Vagina (tissue), 2 donors: Measurements from ENCODE around the gene C9orf50. TPM values are rescaled to one million over a fixed set of nuclear protein-coding genes. Genes with fewer than 3 reads are reported as not detected.

ENCODE experiments used
- DNase-seq, 2 donors: peaks; one replicate each; pipeline ENCODE4 v3.0.0-alpha.2; 2017; ENCODE audit errors: extremely low spot score in 2 of 2
- H3K27ac ChIP-seq: fragments of 200-600 bp; sonication (generic); one replicate; pipeline ENCODE4 v1.5.1; 2019
- H3K27me3 ChIP-seq: fragments of 200-600 bp; sonication (generic); one replicate; pipeline ENCODE4 v1.5.1; 2019
- H3K36me3 ChIP-seq, 2 donors: fragments of 200-600 bp; sonication (generic); one replicate each; pipeline ENCODE4 v1.5.1; 2017 to 2019
- H3K4me1 ChIP-seq: fragments of 200-600 bp; sonication (generic); one replicate; pipeline ENCODE4 v1.5.1; 2019
- H3K4me3 ChIP-seq, 2 donors: fragments of 200-600 bp; sonication (generic); 1 replicate in 1 of 2; 2 replicates in 1 of 2; pipeline ENCODE4 v1.5.1; 2016 to 2019
- H3K9me3 ChIP-seq: fragments of 200-600 bp; sonication (generic); one replicate; pipeline ENCODE4 v1.5.1; 2019
- POLR2A ChIP-seq, 2 donors: fragments of 450-650 bp; IDR thresholded peaks; one replicate each; pipeline ENCODE4 v1.6.1; 2017; ENCODE audit warnings: antibody characterized with exemption in 2 of 2, mild to moderate bottlenecking in 2 of 2, moderate library complexity in 2 of 2
- POLR2AphosphoS5 ChIP-seq, 2 donors: sonication (generic); formaldehyde crosslinking; IDR thresholded peaks; one replicate each; pipeline ENCODE4 v1.9.0; 2017; ENCODE audit warnings: antibody characterized with exemption in 2 of 2, mild to moderate bottlenecking in 2 of 2, low read depth in 1 of 2; ENCODE audit not compliant: insufficient read depth in 1 of 2
- intact Hi-C: fragments of 100-400 bp; cut with DNase I; formaldehyde crosslinking; loops from one replicate; pipeline ENCODE4 v1.15.1; 2023
- total RNA-seq: library from RNA; depleted of rRNA; stranded (reverse); fragments of >200 nt; gene quantifications from one replicate; pipeline ENCODE4 v1.2.3, GENCODE V29; 2016
- TF ChIP-seq, protein P1 (sequence below), 3 experiments: fragments of 450-650 bp in 2 of 3; fragments of 200-600 bp in 1 of 3; sonication (generic) in 1 of 3; IDR thresholded peaks; one replicate each; pipeline ENCODE4 v1.5.1; 2017 to 2019; ENCODE audit warnings: antibody characterized with exemption in 3 of 3, mild to moderate bottlenecking in 2 of 3, moderate library complexity in 2 of 3

The C9orf50 gene
- total RNA-seq, 1 donor from 2014 or later, result not detected

DNA sequence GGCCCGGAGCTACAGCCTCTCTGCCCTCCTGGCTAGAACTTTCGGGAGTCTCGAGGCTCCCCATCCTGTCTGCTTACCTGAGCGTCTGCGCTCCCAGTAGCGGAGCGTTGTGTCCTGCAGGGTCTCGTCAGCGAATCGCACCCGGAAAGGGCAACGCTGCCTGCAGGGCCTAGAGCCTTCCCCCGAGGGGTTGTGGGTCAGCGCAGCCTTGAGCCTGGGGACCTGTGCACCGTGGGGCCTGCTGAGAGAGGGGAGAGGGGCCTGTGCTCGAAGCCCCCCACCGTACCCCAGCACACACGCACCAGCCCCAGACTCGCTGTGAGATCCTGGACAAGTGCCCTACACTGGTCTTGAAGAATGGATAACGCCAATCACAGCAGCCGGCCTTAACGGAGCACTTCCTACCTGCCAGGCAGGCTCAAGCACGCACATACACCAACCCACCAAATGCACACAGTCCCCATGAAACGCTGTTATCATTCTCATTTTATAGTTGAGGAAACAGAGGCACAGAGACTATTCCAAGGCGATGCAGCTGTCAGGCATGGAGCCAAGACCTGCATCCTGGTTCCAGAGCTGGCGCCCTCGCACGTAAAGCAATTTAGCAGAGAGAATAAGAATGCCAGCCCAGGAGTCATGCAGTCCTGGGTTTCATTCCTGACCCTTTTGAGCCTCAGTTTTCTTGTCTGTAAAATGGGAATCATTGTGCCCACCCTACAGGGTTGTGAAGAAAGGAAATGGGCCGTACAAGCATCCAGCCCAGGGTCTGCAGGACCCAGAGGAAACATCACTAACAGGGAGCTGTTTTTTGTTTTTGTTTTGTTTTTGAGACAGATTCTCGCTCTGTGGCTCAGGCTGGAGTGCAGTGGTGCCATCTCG, 5.3 kb downstream of the C9orf50 start:
- no peak overlapping the region for H3K27ac ChIP-seq
- H3K4me3 ChIP-seq, result no peak overlapping the region
- H3K9me3 ChIP-seq, result no peaks in the 10 kb centered on the region
- H3K36me3 ChIP-seq, result no peaks in the 10 kb centered on the region
- no peak for DNase-seq
- intact Hi-C loops, result no loop called here
- H3K4me1 ChIP-seq, result peaks cover 19% of the 10 kb centered on the region
- TF ChIP-seq POLR2AphosphoS5 (IDR thresholded peaks at IDR 0.05; ENCODE audit: insufficient read depth in 1 of 2, low read depth in 1 of 2), result no peak
- TF ChIP-seq, protein P1, sequence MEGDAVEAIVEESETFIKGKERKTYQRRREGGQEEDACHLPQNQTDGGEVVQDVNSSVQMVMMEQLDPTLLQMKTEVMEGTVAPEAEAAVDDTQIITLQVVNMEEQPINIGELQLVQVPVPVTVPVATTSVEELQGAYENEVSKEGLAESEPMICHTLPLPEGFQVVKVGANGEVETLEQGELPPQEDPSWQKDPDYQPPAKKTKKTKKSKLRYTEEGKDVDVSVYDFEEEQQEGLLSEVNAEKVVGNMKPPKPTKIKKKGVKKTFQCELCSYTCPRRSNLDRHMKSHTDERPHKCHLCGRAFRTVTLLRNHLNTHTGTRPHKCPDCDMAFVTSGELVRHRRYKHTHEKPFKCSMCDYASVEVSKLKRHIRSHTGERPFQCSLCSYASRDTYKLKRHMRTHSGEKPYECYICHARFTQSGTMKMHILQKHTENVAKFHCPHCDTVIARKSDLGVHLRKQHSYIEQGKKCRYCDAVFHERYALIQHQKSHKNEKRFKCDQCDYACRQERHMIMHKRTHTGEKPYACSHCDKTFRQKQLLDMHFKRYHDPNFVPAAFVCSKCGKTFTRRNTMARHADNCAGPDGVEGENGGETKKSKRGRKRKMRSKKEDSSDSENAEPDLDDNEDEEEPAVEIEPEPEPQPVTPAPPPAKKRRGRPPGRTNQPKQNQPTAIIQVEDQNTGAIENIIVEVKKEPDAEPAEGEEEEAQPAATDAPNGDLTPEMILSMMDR (IDR thresholded peaks at IDR 0.05), result no peak
- TF ChIP-seq POLR2A (IDR thresholded peaks at IDR 0.05), result no peak
- H3K27me3 ChIP-seq, result no peaks in the 10 kb centered on the region

DNA sequence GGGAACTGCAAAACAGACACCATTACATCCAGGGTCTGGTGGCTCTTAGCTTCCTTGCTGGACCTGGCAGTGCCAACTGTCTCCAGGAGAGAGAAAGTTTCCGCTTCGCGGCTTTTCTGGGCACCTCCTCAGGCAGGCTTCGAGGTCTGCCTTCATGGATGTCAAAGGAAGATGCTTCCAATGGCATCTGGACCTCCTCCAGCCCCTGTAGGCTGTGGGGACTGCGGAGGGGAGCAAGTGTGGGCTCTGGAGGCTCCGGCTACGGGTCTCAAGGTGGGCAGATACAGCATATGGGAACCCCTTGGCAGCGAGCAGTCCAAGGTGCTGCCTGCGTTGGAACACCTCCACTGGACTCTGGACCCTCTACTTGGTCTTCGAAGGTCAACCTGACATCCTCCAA, 6.0 kb downstream of the C9orf50 start:
- no peaks in the 10 kb centered on the region for H3K27me3 ChIP-seq
- H3K4me3 ChIP-seq, result no peak overlapping the region
- no peak overlapping the region for H3K27ac ChIP-seq
- intact Hi-C loops, result no loop called here
- H3K9me3 ChIP-seq, result no peaks in the 10 kb centered on the region
- DNase-seq, result no peak
- peaks cover 19% of the 10 kb centered on the region for H3K4me1 ChIP-seq
- no peak for TF ChIP-seq POLR2AphosphoS5 (IDR thresholded peaks at IDR 0.05; ENCODE audit: insufficient read depth in 1 of 2, low read depth in 1 of 2)
- TF ChIP-seq, protein P1 (IDR thresholded peaks at IDR 0.05), result no peak
- TF ChIP-seq POLR2A (IDR thresholded peaks at IDR 0.05), result no peak
- H3K36me3 ChIP-seq, result no peaks in the 10 kb centered on the region

DNA sequence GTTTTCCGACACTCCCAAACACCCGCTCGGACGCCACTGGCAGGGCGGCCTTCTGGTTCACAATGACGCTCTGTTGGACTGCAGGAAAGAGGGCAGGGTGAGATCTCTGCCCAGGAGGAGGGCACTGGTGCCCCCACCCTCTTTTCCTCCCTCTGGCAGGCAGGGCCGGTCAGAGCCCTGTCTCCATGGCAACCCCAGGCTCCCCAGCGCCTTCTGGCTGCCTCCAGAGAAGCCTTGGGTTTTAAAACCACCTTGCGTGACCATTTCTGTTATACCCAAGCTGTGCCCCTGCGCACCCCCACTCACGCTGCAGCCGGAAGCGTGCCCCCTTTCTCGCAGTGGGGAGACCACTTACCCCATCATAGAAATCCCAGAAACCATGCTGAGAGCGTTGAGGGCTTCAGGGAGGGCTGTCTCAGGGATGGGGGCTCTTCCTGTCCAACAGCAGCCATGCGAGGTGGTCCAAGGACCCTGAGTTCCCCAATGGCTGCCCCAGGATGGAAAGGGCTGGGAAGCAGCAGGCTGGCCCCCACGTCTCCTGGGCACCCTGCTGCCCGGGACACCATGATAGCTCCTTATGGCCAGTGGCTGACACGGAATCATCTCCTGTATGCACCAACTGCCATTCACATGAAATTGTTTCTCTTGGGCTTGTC, 7.3 kb downstream of the C9orf50 start:
- Histone ChIP-seq H3K9me3 (no peaks in the 10 kb centered on the region), H3K4me1 (peaks cover 27% of the 10 kb centered on the region), H3K4me3 (no peak overlapping the region), H3K27ac (no peak overlapping the region), H3K36me3 (no peaks in the 10 kb centered on the region), H3K27me3 (no peaks in the 10 kb centered on the region)
- DNase-seq, result no peak
- TF ChIP-seq POLR2A (IDR thresholded peaks at IDR 0.05), result no peak
- TF ChIP-seq POLR2AphosphoS5 (IDR thresholded peaks at IDR 0.05; ENCODE audit: insufficient read depth in 1 of 2, low read depth in 1 of 2), result no peak
- TF ChIP-seq, protein P1 (IDR thresholded peaks at IDR 0.05), result no peak
- intact Hi-C loops, result no loop called here

DNA sequence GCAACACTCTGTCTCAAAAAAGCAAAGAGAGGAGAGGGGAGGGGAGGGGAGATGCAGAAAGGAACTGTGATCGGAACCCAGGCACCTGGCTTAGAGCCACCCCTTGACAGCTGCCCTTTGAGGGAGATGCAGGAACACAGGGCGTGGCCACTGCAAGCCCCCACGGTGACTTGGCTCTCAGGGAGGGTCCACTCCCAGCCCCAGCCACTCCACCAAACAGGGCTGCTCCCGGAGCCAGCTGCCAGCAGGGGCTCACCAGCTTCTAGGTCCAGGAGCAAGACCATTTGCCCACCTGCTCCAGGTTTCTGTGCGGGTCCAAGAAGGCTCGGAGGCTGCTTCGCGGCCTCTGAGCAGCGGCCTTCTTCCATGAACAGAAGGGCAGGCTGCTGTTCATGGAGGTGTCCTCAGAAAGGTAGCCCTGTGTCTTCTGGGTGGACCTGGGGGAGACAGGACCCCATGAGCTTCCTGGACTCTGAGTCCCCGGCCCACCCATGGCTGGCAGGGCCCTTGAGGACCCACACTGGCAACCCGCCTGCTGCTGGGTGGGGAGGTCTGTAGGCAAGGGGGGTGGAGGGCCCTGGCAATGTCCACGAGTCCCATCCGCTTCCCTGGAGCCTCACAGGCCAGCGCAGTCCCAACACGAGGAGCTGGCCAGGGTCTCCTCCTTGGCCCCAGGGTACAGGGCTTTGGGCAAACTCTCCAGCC, 7.9 kb downstream of the C9orf50 start:
- Histone ChIP-seq H3K9me3 (no peaks in the 10 kb centered on the region), H3K4me3 (no peak overlapping the region), H3K36me3 (no peaks in the 10 kb centered on the region), H3K4me1 (peaks cover 34% of the 10 kb centered on the region), H3K27ac (no peak overlapping the region), H3K27me3 (no peaks in the 10 kb centered on the region)
- TF ChIP-seq, protein P1 (IDR thresholded peaks at IDR 0.05), result no peak
- no peak for DNase-seq
- intact Hi-C loops, result no loop called here
